HepG2 (cell line): Measurements from ENCODE around the gene TFB1M. TPM values are rescaled to one million over a fixed set of nuclear protein-coding genes. Genes with fewer than 3 reads are reported as not detected.

ENCODE experiments used
- AKAP8 ChIP-seq: sonication (generic); formaldehyde crosslinking; IDR thresholded peaks from 2 replicates; pipeline ENCODE4 v1.5.1; 2020; ENCODE audit warnings: mild to moderate bottlenecking, missing genetic modification reagents
- HMGXB4 ChIP-seq, 2 experiments: sonication (generic) in 1 of 2; formaldehyde crosslinking in 1 of 2; IDR thresholded peaks; 2 replicates each; pipeline versions ENCODE4 v1.4.0 to v1.6.1; 2018 to 2020; ENCODE audit warnings: missing genetic modification reagents in 2 of 2, borderline replicate concordance in 1 of 2, low read depth in 1 of 2, mild to moderate bottlenecking in 1 of 2, missing biosample characterization in 1 of 2
- HOXA9 ChIP-seq: sonication (generic); formaldehyde crosslinking; IDR thresholded peaks from 2 replicates; pipeline ENCODE4 v1.8.1; 2022; ENCODE audit warnings: missing genetic modification reagents, mild to moderate bottlenecking, moderate library complexity, borderline replicate concordance
- KLF16 ChIP-seq, 2 experiments: sonication (generic) in 1 of 2; formaldehyde crosslinking in 1 of 2; IDR thresholded peaks; 2 replicates each; pipeline versions ENCODE4 v1.6.1 to v1.8.0; 2016 to 2023; ENCODE audit warnings: missing genetic modification reagents in 2 of 2, missing compliant biosample characterization in 1 of 2
- MATR3 ChIP-seq: sonication (generic); formaldehyde crosslinking; IDR thresholded peaks from 2 replicates; pipeline ENCODE4 v1.4.0; 2020; ENCODE audit warnings: missing genetic modification reagents
- PHF5A ChIP-seq: IDR thresholded peaks from one replicate; pipeline ENCODE4 v1.6.1; 2018; ENCODE audit warnings: low read depth, missing genetic modification reagents; ENCODE audit not compliant: unreplicated experiment
- PRDM15 ChIP-seq: sonication (generic); formaldehyde crosslinking; IDR thresholded peaks from 2 replicates; pipeline ENCODE4 v1.4.0; 2020; ENCODE audit warnings: missing genetic modification reagents
- PRPF4 ChIP-seq: fragments of 200-400 bp; formaldehyde crosslinking; IDR thresholded peaks from 2 replicates; pipeline ENCODE4 v1.6.1; 2016; ENCODE audit warnings: low read length, low read depth; ENCODE audit not compliant: poor library complexity, severe bottlenecking
- REPIN1 ChIP-seq: sonication (generic); formaldehyde crosslinking; IDR thresholded peaks from 2 replicates; pipeline ENCODE4 v1.8.0; 2022; ENCODE audit warnings: missing genetic modification reagents, low read depth, mild to moderate bottlenecking, borderline replicate concordance
- SNAPC4 ChIP-seq: sonication (generic); formaldehyde crosslinking; IDR thresholded peaks from 2 replicates; pipeline ENCODE4 v1.4.0; 2020; ENCODE audit warnings: mild to moderate bottlenecking, missing genetic modification reagents
- U2AF1 ChIP-seq: fragments of 200-400 bp; formaldehyde crosslinking; optimal IDR thresholded peaks from 2 replicates; pipeline ENCODE3; 2017; ENCODE audit warnings: mild to moderate bottlenecking, low read depth, low read length
- ZNF138 ChIP-seq: sonication (generic); formaldehyde crosslinking; IDR thresholded peaks from 2 replicates; pipeline ENCODE4 v1.5.0; 2020; ENCODE audit warnings: mild to moderate bottlenecking, low read depth, missing genetic modification reagents
- ZNF235 ChIP-seq: sonication (generic); formaldehyde crosslinking; IDR thresholded peaks from 2 replicates; pipeline ENCODE4 v1.8.1; 2023; ENCODE audit warnings: mild to moderate bottlenecking, missing genetic modification reagents, borderline replicate concordance
- ZNF430 ChIP-seq: sonication (generic); formaldehyde crosslinking; IDR thresholded peaks from 2 replicates; pipeline ENCODE4 v1.9.0; 2021; ENCODE audit warnings: mild to moderate bottlenecking, missing genetic modification reagents
- ZNF484 ChIP-seq: sonication (generic); formaldehyde crosslinking; IDR thresholded peaks from 2 replicates; pipeline ENCODE4 v1.5.1; 2020; ENCODE audit warnings: mild to moderate bottlenecking, low read depth, missing genetic modification reagents, borderline replicate concordance
- ZNF605 ChIP-seq: sonication (generic); formaldehyde crosslinking; IDR thresholded peaks from 2 replicates; pipeline ENCODE4 v1.8.0; 2022; ENCODE audit warnings: mild to moderate bottlenecking, missing genetic modification reagents
- ZNF75D ChIP-seq: sonication (generic); formaldehyde crosslinking; IDR thresholded peaks from 2 replicates; pipeline ENCODE4 v1.8.1; 2023; ENCODE audit warnings: missing genetic modification reagents, mild to moderate bottlenecking, borderline replicate concordance
- ZNF790 ChIP-seq: sonication (generic); formaldehyde crosslinking; IDR thresholded peaks from 2 replicates; pipeline ENCODE4 v1.8.0; 2022; ENCODE audit warnings: missing genetic modification reagents, mild to moderate bottlenecking, borderline replicate concordance
- polyA plus RNA-seq, 8 experiments: library from polyadenylated mRNA; depleted of rRNA in 3 of 8; stranded (reverse) in 7 of 8; unstranded in 1 of 8; fragments of >200 nt; fragmentation: Illumina TruSeq in 4 of 8; extraction: Trizol in 4 of 8; gene quantifications; 2 replicates each; pipeline versions ENCODE4 v1.2.1 to v1.2.3, GENCODE V29; 2011 to 2016; ENCODE audit warnings: low read depth in 4 of 8, missing spikeins in 1 of 8, mixed read lengths in 1 of 8; ENCODE audit not compliant: insufficient read depth in 1 of 8
- total RNA-seq, 5 experiments: library from RNA; depleted of rRNA; stranded (reverse); fragments of >200 nt; fragmentation: Illumina TruSeq; extraction: Trizol; gene quantifications; 2 replicates each; pipeline ENCODE4 v1.2.3, GENCODE V29; 2016; ENCODE audit warnings: low read depth in 1 of 5

Gene TFB1M
- total and polyA plus RNA-seq, 2 of the 13 experiments (the other 11 are each of a cell fraction or from before 2014, with no cell fraction given), result 91.4 to 122 TPM

- TF ChIP-seq PRDM15 (peak; percentile 73; the same call in 1 of the 2 replicates), ZNF605 (CRISPR knock-in tag) (peak; percentile 3), HOXA9 (CRISPR knock-in tag) (peak; percentile 81), KLF16 (CRISPR knock-in tag; IDR thresholded peaks at IDR 0.05) (peak in 1 of 2 experiments; percentile 58; a peak in 2 of 4 replicates), REPIN1 (CRISPR knock-in tag) (0 out of 2 replicates have a peak, but pooled peaks have one; percentile 18), AKAP8 (CRISPR knock-in tag) (no peak), U2AF1 (peak; percentile 22), ZNF430 (peak; percentile 43; the same call in 1 of the 2 replicates), ZNF138 (CRISPR knock-in tag) (no peak), ZNF484 (CRISPR knock-in tag) (0 out of 2 replicates have a peak, but pooled peaks have one; percentile 46), MATR3 (CRISPR knock-in tag) (no peak), HMGXB4 (CRISPR knock-in tag; IDR thresholded peaks at IDR 0.05; ENCODE audit: borderline replicate concordance in 1 of 2, low read depth in 1 of 2) (peak; percentile 70 to 72; a peak in 3 of 4 replicates), PHF5A (CRISPR knock-in tag) (no peak), SNAPC4 (CRISPR knock-in tag) (no peak), ZNF790 (CRISPR knock-in tag) (peak; percentile 37; the same call in 1 of the 2 replicates), ZNF235 (CRISPR knock-in tag) (no peak), ZNF75D (CRISPR knock-in tag) (no peak), PRPF4 (no peak)
Measured at GRCh38 chr6:155314092-155314772, at the start of gene TFB1M (continued).
